ENCODE data around the gene NFIA.
A peak's percentile ranks its signal among the peaks of the same experiment; 100 is the strongest.

The NFIA gene

DNA sequence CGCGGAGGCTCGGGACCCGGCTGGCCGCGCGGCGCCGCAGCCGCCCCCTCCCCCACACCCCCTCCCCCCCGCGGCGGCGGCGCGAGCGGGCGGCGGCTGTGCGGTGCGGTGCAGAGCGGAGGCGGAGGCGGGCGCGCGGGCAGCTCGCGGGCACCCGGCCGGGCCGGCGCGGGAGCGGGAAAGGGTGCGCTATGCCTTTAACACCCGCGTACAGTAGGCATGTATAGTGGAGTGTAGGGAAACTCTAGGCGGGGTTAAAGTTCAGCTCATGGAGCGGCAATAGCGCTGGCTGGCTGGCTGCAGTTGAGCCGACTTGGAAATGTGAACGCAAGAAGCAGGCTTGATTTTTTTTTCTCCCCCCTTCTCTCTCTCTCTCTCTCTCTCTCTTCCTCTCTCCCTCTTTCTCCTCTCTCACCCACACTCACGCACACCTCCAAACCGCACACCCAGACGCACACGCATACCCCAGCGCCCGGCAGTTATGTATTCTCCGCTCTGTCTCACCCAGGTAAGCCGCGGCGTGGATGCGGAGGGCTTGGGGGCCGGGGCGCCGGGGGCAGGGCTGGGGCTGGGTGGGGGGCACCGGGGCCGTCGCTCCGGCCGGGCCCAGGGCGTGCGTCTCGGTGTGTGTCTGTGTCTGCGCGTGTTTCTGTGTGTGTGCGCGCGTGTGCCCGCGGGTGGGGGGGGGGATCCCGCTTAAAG lies at the start of gene NFIA:
TSS of gene NFIA (plus strand) at position 251 of the 702 bp plus-strand sequence.
- Histone ChIP-seq H3K27ac (ENCODE audit: low read length) (no peak within 1 kb of the TSS), H3K36me3 (ENCODE audit: control insufficient read depth, low read depth, low read length) (no peaks in the 10 kb centered on the region), H3K27me3 (ENCODE audit: control insufficient read depth, insufficient read depth, low read length) (peaks cover 84% of the 10 kb centered on the region), H3K4me3 (ENCODE audit: low read length) (peak within 1 kb of the TSS; percentile 66), H3K9me3 (ENCODE audit: control insufficient read depth, low read depth, low read length) (no peaks in the 10 kb centered on the region), H3K9ac (ENCODE audit: low read length) (peak within 1 kb of the TSS; percentile 46), H3K4me1 (ENCODE audit: control insufficient read depth, low read depth, low read length) (peaks cover 31% of the 10 kb centered on the region)

DNA sequence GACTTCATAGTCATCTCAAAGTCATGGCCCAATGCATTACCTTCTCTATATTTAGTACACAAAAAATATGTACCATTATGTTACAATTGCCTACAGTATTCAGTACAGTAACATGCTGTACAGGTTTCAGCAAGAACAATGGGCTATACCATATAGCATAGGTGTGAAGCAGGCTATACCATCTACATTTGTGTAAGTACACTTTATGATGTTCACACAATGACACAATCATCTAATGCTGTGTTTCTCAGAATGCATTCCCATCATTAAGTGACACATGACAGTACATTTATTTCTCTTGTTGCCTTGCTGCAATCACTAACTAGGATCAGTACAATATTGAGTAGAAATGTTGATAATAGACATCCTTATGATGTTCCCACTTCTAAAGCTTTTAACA lies 46.5 kb upstream of the NFIA start:
- Histone ChIP-seq H3K4me3 (ENCODE audit: low read length) (no peak overlapping the region), H3K27me3 (ENCODE audit: control insufficient read depth, insufficient read depth, low read length) (no peaks in the 10 kb centered on the region), H3K4me1 (ENCODE audit: control insufficient read depth, low read depth, low read length) (no peaks in the 10 kb centered on the region), H3K9ac (ENCODE audit: low read length) (no peak overlapping the region), H3K27ac (ENCODE audit: low read length) (no peak overlapping the region), H3K9me3 (ENCODE audit: control insufficient read depth, low read depth, low read length) (no peaks in the 10 kb centered on the region), H3K36me3 (ENCODE audit: control insufficient read depth, low read depth, low read length) (no peaks in the 10 kb centered on the region)

- H3K27ac ChIP-seq (ENCODE audit: low read length) = no peak overlapping the region
- H3K9ac ChIP-seq (ENCODE audit: low read length) = no peak overlapping the region
- peak overlapping the region; percentile 6 for H3K4me3 ChIP-seq (ENCODE audit: low read length)
Measured at GRCh38 chr1:61042466-61043009, 39.8 kb upstream of the NFIA start.

DNA sequence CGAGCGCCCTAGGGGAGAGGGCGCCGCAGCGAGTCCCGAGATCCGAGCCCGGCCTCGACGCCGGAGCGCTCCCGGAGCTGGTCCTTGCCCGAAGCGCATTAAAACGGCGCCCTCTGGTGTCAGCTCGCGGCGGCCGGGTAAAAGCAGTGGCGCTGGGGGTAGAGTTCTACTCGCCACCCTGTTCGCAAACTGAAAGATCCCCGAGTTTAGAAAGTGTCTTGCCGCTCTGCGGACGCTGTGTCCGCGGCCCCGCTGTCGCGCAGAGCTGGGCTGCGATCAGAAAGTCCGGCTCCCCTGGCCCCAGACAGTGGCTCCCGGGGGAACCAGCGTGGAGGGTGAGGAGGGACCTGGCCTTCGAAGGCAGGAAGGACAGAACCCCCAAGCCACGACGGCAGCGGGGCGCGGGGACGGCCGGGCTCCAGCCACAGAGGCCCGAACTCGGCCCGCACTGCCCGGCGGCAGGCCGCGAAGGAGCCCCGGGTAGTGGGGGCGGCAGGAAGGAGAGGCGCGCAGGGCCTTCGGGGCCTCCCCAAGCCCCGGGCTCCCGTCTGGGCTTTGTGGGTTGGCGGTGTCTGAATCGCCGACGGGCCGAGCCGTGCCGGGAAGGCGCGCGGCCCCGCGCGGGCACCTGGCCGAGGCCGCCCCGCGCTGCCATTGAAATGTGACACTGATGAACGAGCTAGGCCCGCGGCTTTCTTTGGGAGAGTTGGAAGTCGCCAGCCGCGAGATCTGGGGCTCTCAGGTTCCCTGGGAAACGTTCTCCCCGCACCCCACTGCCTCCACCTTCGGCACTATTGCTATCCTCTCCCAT lies 39.1 kb upstream of the NFIA start:
- Histone ChIP-seq H3K4me3 (ENCODE audit: low read length) (peak overlapping the region; percentile 47), H3K27ac (ENCODE audit: low read length) (no peak overlapping the region), H3K9me3 (ENCODE audit: control insufficient read depth, low read depth, low read length) (no peaks in the 10 kb centered on the region), H3K36me3 (ENCODE audit: control insufficient read depth, low read depth, low read length) (no peaks in the 10 kb centered on the region), H3K27me3 (ENCODE audit: control insufficient read depth, insufficient read depth, low read length) (peaks cover 38% of the 10 kb centered on the region), H3K4me1 (ENCODE audit: control insufficient read depth, low read depth, low read length) (peaks cover 8% of the 10 kb centered on the region), H3K9ac (ENCODE audit: low read length) (peak overlapping the region; percentile 19)

More at GRCh38 chr1:61042466-61043009, 39.8 kb upstream of the NFIA start:
- H3K36me3 ChIP-seq (ENCODE audit: control insufficient read depth, low read depth, low read length) = no peaks in the 10 kb centered on the region
- no peaks in the 10 kb centered on the region for H3K9me3 ChIP-seq (ENCODE audit: control insufficient read depth, low read depth, low read length)
- H3K27me3 ChIP-seq (ENCODE audit: control insufficient read depth, insufficient read depth, low read length) = peaks cover 38% of the 10 kb centered on the region
- peaks cover 8% of the 10 kb centered on the region for H3K4me1 ChIP-seq (ENCODE audit: control insufficient read depth, low read depth, low read length)

DNA sequence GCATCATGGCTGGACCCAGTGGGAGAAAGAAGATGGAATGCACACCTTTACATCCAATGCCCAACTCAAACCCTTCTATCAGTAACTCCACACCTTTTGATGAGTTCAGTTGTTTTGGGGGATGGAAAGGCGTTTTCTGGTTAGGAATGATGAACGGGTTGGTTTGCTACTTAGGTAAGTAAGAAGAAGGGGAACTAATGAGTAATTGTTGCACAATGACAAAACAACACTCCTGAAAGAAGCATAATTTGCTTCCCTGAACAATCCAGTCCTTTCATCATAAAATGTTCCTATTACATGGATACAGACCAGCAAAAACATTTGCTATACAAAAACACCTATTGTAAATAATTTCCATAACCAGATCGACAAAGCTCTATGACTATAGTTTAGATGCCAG lies 35.9 kb upstream of the NFIA start:
- H3K9me3 ChIP-seq (ENCODE audit: control insufficient read depth, low read depth, low read length) = no peaks in the 10 kb centered on the region
- peaks cover 47% of the 10 kb centered on the region for H3K27me3 ChIP-seq (ENCODE audit: control insufficient read depth, insufficient read depth, low read length)
- no peak overlapping the region for H3K9ac ChIP-seq (ENCODE audit: low read length)
- H3K27ac ChIP-seq (ENCODE audit: low read length) = no peak overlapping the region
- H3K4me1 ChIP-seq (ENCODE audit: control insufficient read depth, low read depth, low read length) = peaks cover 12% of the 10 kb centered on the region
- no peak overlapping the region for H3K4me3 ChIP-seq (ENCODE audit: low read length)
- no peaks in the 10 kb centered on the region for H3K36me3 ChIP-seq (ENCODE audit: control insufficient read depth, low read depth, low read length)

- Histone ChIP-seq H3K4me3 (ENCODE audit: low read length) (no peak overlapping the region), H3K9me3 (ENCODE audit: control insufficient read depth, low read depth, low read length) (peaks cover 4% of the 10 kb centered on the region), H3K9ac (ENCODE audit: low read length) (no peak overlapping the region), H3K27me3 (ENCODE audit: control insufficient read depth, insufficient read depth, low read length) (peaks cover 50% of the 10 kb centered on the region), H3K27ac (ENCODE audit: low read length) (no peak overlapping the region), H3K36me3 (ENCODE audit: control insufficient read depth, low read depth, low read length) (no peaks in the 10 kb centered on the region), H3K4me1 (ENCODE audit: control insufficient read depth, low read depth, low read length) (peaks cover 18% of the 10 kb centered on the region)
Measured at GRCh38 chr1:61047061-61047460, 35.3 kb upstream of the NFIA start.

DNA sequence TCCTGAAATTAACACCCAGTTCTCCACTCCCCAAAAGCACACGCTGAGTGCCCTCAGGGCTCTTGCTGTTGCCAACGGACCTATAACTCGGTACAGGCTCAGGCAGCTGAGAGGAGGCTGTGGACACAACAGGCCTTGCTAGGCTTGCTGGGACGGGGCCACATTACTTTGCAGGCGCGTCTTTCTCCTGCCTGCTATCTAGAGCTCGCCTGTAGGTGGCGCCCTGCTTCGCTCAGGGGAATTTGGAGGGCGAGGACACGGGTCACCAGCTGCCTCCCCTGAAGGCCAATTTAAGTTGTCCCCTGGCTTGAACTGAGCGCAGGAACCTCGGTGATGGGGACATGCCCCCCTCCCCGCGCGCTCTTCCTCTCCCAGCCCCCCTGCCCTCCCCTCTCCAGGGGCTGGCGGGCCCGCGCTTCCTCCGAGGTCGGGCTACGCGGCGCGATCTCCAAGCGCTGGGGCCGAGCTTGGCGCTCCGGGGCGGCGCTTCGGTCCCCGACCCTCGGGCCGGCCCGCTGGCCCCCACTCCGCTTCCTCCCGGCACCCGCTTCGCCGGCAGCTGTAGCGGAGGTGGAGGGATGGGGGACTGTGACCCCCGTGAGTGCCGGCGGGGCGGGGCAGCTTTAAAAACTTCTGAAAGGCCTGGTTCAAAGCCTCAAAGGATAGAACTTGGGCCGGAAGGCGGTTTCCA lies 32.4 kb upstream of the NFIA start:
- Histone ChIP-seq H3K27me3 (ENCODE audit: control insufficient read depth, insufficient read depth, low read length) (peaks cover 52% of the 10 kb centered on the region), H3K9me3 (ENCODE audit: control insufficient read depth, low read depth, low read length) (peaks cover 4% of the 10 kb centered on the region), H3K9ac (ENCODE audit: low read length) (peak overlapping the region; percentile 28), H3K27ac (ENCODE audit: low read length) (no peak overlapping the region), H3K4me1 (ENCODE audit: control insufficient read depth, low read depth, low read length) (peaks cover 36% of the 10 kb centered on the region), H3K4me3 (ENCODE audit: low read length) (peak overlapping the region; percentile 69), H3K36me3 (ENCODE audit: control insufficient read depth, low read depth, low read length) (no peaks in the 10 kb centered on the region)

- no peak overlapping the region for H3K27ac ChIP-seq (ENCODE audit: low read length)
- peak overlapping the region; percentile 69 for H3K4me3 ChIP-seq (ENCODE audit: low read length)
- peaks cover 37% of the 10 kb centered on the region for H3K4me1 ChIP-seq (ENCODE audit: control insufficient read depth, low read depth, low read length)
- peaks cover 56% of the 10 kb centered on the region for H3K27me3 ChIP-seq (ENCODE audit: control insufficient read depth, insufficient read depth, low read length)
- H3K36me3 ChIP-seq (ENCODE audit: control insufficient read depth, low read depth, low read length) = no peaks in the 10 kb centered on the region
- H3K9me3 ChIP-seq (ENCODE audit: control insufficient read depth, low read depth, low read length) = peaks cover 4% of the 10 kb centered on the region
- H3K9ac ChIP-seq (ENCODE audit: low read length) = peak overlapping the region; percentile 28
Measured at GRCh38 chr1:61050541-61051442, 31.6 kb upstream of the NFIA start.

DNA sequence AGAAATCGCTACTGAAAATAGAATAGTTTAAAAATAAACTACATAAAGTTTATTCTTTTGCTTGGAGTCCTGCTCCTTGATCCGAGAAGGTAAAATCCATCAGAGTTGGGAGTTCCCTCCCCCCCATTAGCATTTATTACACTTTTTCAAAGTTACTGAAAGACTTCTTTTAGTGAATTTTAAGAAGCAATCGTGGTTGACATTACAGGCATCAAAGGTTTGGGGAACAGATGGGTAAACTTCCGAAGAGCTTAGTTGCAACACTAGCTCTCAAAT lies 31.0 kb upstream of the NFIA start:
- H3K4me3 ChIP-seq (ENCODE audit: low read length) = peak overlapping the region; percentile 69
- no peaks in the 10 kb centered on the region for H3K36me3 ChIP-seq (ENCODE audit: control insufficient read depth, low read depth, low read length)
- H3K9ac ChIP-seq (ENCODE audit: low read length) = no peak overlapping the region
- H3K9me3 ChIP-seq (ENCODE audit: control insufficient read depth, low read depth, low read length) = peaks cover 4% of the 10 kb centered on the region
- H3K4me1 ChIP-seq (ENCODE audit: control insufficient read depth, low read depth, low read length) = peaks cover 37% of the 10 kb centered on the region
- peaks cover 59% of the 10 kb centered on the region for H3K27me3 ChIP-seq (ENCODE audit: control insufficient read depth, insufficient read depth, low read length)
- no peak overlapping the region for H3K27ac ChIP-seq (ENCODE audit: low read length)

DNA sequence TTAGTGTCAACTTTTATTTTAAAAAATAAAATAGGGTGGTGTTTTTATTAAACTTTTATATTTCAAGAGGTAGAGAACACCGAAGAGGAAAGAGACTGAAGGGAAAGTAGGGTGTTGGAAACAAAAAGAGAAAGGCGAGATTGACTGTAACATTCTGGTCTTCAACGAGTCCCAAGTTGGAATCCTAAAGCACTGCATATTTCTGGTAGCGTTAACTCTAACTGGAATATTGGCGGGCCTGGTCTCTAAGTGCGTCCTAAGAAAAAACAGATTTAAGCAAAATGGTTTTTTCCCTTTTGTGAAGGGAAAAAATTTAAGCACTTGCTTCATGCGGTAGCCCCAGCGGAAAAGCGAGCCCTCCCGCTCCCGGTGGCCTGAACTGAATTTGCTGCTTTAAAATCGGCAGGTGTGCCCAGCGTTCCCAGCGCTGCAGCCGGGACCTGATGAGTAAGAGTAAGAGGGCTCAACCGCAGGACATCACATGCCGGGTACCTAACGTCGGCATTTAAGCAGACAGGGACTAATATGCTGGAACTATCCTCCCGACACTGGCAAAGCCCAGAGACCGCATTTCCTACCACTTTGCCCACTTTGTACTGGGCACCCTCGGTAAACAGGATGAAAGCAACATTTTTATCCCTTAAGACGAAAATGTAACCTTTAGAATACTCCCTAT lies 30.5 kb upstream of the NFIA start:
- Histone ChIP-seq H3K9ac (ENCODE audit: low read length) (no peak overlapping the region), H3K4me3 (ENCODE audit: low read length) (peak overlapping the region; percentile 69), H3K27me3 (ENCODE audit: control insufficient read depth, insufficient read depth, low read length) (peaks cover 64% of the 10 kb centered on the region), H3K27ac (ENCODE audit: low read length) (no peak overlapping the region), H3K36me3 (ENCODE audit: control insufficient read depth, low read depth, low read length) (no peaks in the 10 kb centered on the region), H3K4me1 (ENCODE audit: control insufficient read depth, low read depth, low read length) (peaks cover 40% of the 10 kb centered on the region), H3K9me3 (ENCODE audit: control insufficient read depth, low read depth, low read length) (peaks cover 4% of the 10 kb centered on the region)
